Astrocyte (in vitro differentiated cells and primary cell): ENCODE data around the gene SND1. TPM values are rescaled to one million over a fixed set of nuclear protein-coding genes. Genes with fewer than 3 reads are reported as not detected.
A peak's percentile ranks its signal among the peaks of the same experiment; 100 is the strongest.

ENCODE experiments used
- DNase-seq: peaks from one replicate; pipeline ENCODE4 v3.0.0-alpha.2; 2010; ENCODE audit warnings: low read depth
- FAIRE-seq: peaks from 2 replicates; lab custom pipeline; 2011; peaks lifted over from hg19 to GRCh38; lab: Jason Lieb, UNC
- H2AFZ ChIP-seq: 2 replicates; pipeline ENCODE4 v1.6.0; 2012; ENCODE audit warnings: low read depth, low read length, inconsistent platforms
- H3K27ac ChIP-seq: 2 replicates; pipeline ENCODE4 v1.5.1; 2011; ENCODE audit warnings: low read depth, low read length, inconsistent platforms
- H3K27me3 ChIP-seq: 2 replicates; pipeline ENCODE4 v1.6.0; 2011; ENCODE audit warnings: low read length, inconsistent platforms; ENCODE audit not compliant: insufficient read depth
- H3K36me3 ChIP-seq: 2 replicates; pipeline ENCODE4 v1.5.1; 2011; ENCODE audit warnings: low read length, inconsistent platforms; ENCODE audit not compliant: insufficient read depth
- H3K4me1 ChIP-seq: 2 replicates; pipeline ENCODE4 v1.5.1; 2011; ENCODE audit warnings: low read length, inconsistent platforms; ENCODE audit not compliant: insufficient read depth
- H3K4me2 ChIP-seq: 2 replicates; pipeline ENCODE4 v1.6.0; 2012; ENCODE audit warnings: low read length, inconsistent platforms
- H3K4me3 ChIP-seq: 2 replicates; pipeline ENCODE4 v1.5.1; 2011; ENCODE audit warnings: low read depth, mild to moderate bottlenecking, low read length, inconsistent platforms; ENCODE audit not compliant: insufficient read depth
- H3K79me2 ChIP-seq: 2 replicates; pipeline ENCODE4 v1.6.0; 2012; ENCODE audit warnings: mild to moderate bottlenecking, low read length, inconsistent platforms; ENCODE audit not compliant: insufficient read depth
- H3K9ac ChIP-seq: 2 replicates; pipeline ENCODE4 v1.6.0; 2012; ENCODE audit warnings: mild to moderate bottlenecking, low read length, inconsistent platforms
- H3K9me3 ChIP-seq: 2 replicates; pipeline ENCODE4 v1.5.1; 2012; ENCODE audit warnings: low read depth, mild to moderate bottlenecking, low read length, inconsistent platforms; ENCODE audit not compliant: insufficient read depth
- H4K20me1 ChIP-seq: 2 replicates; pipeline ENCODE4 v1.6.0; 2012; ENCODE audit warnings: low read length, inconsistent platforms; ENCODE audit not compliant: insufficient read depth
- H3K27ac Mint-ChIP-seq: one replicate; pipeline ENCODE4 v1.8.0; 2021; ENCODE audit warnings: mild to moderate bottlenecking, mixed read lengths; ENCODE audit not compliant: unreplicated experiment
- H3K27me3 Mint-ChIP-seq: one replicate; pipeline ENCODE4 v1.8.0; 2021; ENCODE audit warnings: low read depth, mixed read lengths; ENCODE audit not compliant: unreplicated experiment
- H3K36me3 Mint-ChIP-seq: one replicate; pipeline ENCODE4 v1.8.0; 2021; ENCODE audit warnings: low read depth, mixed read lengths; ENCODE audit not compliant: unreplicated experiment
- H3K4me1 Mint-ChIP-seq: one replicate; pipeline ENCODE4 v1.8.0; 2021; ENCODE audit warnings: low read depth, mixed read lengths; ENCODE audit not compliant: unreplicated experiment
- H3K4me3 Mint-ChIP-seq: one replicate; pipeline ENCODE4 v1.8.0; 2021; ENCODE audit warnings: mild to moderate bottlenecking, moderate library complexity, mixed read lengths; ENCODE audit not compliant: unreplicated experiment
- H3K9me3 Mint-ChIP-seq: one replicate; pipeline ENCODE4 v1.8.0; 2021; ENCODE audit warnings: mild to moderate bottlenecking, mixed read lengths; ENCODE audit not compliant: unreplicated experiment
- EZH2 ChIP-seq: IDR thresholded peaks from 2 replicates; pipeline ENCODE4 v1.6.1; 2012; ENCODE audit warnings: mild to moderate bottlenecking, low read length, inconsistent platforms; ENCODE audit not compliant: insufficient read depth
- total RNA-seq: library from RNA; stranded (reverse); gene quantifications from 2 replicates; pipeline ENCODE4 v1.2.1, GENCODE V29; 2021
- TF ChIP-seq, protein P1 (sequence below): IDR thresholded peaks from 2 replicates; pipeline ENCODE4 v1.5.1; 2011; ENCODE audit warnings: low read depth, mild to moderate bottlenecking, inconsistent platforms, low read length, moderate library complexity; ENCODE audit not compliant: insufficient read depth

SND1 gene
- total RNA-seq, 1 donor from 2014 or later: 267 TPM

DNA sequence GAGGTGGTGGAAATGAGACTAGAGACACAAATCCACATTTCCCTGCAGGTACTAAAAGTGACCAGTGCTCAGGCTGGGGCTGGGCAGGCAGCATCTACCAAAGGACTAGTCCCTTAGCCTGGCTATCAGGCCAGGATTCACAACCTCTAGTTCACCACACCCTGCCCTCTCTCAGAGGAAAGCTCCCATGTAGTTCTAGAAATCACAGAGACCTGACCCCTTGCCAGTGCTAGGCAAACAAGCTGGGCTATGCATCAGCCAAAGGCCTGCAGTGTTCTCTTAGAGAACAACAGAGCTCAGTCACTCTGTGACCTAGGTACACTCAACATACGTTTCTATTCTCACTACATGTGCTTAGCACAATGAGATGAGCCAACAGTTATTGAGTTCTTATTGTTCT, 405.9 kb downstream of the SND1 start:
- Mint-ChIP-seq H3K4me1 (peaks cover 65% of the 10 kb centered on the region), H3K27me3 (no peaks in the 10 kb centered on the region), H3K4me3 (no peak overlapping the region), H3K27ac (peak overlapping the region; percentile 77), H3K9me3 (no peaks in the 10 kb centered on the region), H3K36me3 (peaks cover 14% of the 10 kb centered on the region)
- H3K4me2 ChIP-seq: peak overlapping the region; percentile 70
- peaks cover 92% of the 10 kb centered on the region for H4K20me1 ChIP-seq
- H3K27ac ChIP-seq: no peak overlapping the region
- no peaks in the 10 kb centered on the region for H3K79me2 ChIP-seq
- H3K9ac ChIP-seq: no peak overlapping the region
- no peaks in the 10 kb centered on the region for H3K36me3 ChIP-seq
- no peak overlapping the region for H2AFZ ChIP-seq
- no peaks in the 10 kb centered on the region for H3K9me3 ChIP-seq
- peaks cover 36% of the 10 kb centered on the region for H3K4me1 ChIP-seq
- no peak overlapping the region for H3K4me3 ChIP-seq
- no peak for TF ChIP-seq EZH2
- TF ChIP-seq, protein P1, sequence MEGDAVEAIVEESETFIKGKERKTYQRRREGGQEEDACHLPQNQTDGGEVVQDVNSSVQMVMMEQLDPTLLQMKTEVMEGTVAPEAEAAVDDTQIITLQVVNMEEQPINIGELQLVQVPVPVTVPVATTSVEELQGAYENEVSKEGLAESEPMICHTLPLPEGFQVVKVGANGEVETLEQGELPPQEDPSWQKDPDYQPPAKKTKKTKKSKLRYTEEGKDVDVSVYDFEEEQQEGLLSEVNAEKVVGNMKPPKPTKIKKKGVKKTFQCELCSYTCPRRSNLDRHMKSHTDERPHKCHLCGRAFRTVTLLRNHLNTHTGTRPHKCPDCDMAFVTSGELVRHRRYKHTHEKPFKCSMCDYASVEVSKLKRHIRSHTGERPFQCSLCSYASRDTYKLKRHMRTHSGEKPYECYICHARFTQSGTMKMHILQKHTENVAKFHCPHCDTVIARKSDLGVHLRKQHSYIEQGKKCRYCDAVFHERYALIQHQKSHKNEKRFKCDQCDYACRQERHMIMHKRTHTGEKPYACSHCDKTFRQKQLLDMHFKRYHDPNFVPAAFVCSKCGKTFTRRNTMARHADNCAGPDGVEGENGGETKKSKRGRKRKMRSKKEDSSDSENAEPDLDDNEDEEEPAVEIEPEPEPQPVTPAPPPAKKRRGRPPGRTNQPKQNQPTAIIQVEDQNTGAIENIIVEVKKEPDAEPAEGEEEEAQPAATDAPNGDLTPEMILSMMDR: no peak
- H3K27me3 ChIP-seq: no peaks in the 10 kb centered on the region
- DNase-seq (no peak), FAIRE-seq (no peak)

DNA sequence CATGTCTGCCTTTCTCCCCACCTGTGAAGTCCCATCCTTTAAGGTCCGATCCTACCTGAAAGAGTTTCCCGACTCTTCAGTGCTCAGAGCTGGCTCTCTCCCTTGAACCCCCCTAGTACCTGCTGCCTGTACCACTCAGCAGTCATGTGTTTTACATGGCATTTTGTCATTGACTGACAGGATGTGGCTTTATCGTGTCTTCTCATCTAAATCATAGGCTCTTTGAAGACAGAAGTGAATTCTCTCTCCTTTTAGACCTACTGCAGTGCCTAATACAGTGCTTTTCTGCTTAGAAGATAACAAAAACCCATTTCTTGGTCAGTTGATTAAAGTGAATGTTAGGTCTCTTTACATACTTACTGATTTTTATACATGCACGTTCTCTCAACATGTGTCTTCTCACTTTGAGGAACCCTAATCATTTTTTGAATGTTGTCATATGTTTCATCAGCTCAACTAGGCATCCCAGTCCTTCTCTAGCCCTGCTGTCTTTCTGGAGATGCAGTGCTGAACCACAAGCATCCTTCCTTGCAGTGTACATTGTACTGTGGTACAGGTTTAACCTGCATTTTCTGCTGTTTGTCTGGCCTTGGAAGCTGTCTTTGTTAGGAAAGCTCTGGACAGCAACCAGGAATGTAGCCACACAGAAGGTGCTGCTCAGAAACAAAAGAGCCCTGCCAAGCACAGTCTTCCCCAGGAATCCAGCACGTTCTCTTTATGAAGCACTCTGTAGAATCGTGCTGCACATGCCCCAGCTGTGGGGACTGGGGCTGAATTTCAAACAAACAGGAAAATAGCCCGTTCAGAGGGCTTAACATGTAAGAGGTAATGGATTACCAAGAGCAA, 407.4 kb downstream of the SND1 start:
- Histone ChIP-seq H3K27me3 (no peaks in the 10 kb centered on the region), H3K36me3 (no peaks in the 10 kb centered on the region), H3K27ac (no peak overlapping the region), H2AFZ (no peak overlapping the region), H4K20me1 (peaks cover 92% of the 10 kb centered on the region), H3K9me3 (no peaks in the 10 kb centered on the region), H3K4me2 (no peak overlapping the region), H3K4me1 (peaks cover 37% of the 10 kb centered on the region), H3K9ac (no peak overlapping the region), H3K4me3 (no peak overlapping the region), H3K79me2 (no peaks in the 10 kb centered on the region)
- FAIRE-seq: no peak
- Mint-ChIP-seq H3K9me3 (no peaks in the 10 kb centered on the region), H3K27me3 (no peaks in the 10 kb centered on the region), H3K27ac (peak overlapping the region; percentile 19), H3K4me3 (no peak overlapping the region), H3K4me1 (peaks cover 70% of the 10 kb centered on the region), H3K36me3 (peaks cover 21% of the 10 kb centered on the region)
- peak; percentile 38 for DNase-seq
- TF ChIP-seq EZH2: no peak
- TF ChIP-seq, protein P1: no peak

DNA sequence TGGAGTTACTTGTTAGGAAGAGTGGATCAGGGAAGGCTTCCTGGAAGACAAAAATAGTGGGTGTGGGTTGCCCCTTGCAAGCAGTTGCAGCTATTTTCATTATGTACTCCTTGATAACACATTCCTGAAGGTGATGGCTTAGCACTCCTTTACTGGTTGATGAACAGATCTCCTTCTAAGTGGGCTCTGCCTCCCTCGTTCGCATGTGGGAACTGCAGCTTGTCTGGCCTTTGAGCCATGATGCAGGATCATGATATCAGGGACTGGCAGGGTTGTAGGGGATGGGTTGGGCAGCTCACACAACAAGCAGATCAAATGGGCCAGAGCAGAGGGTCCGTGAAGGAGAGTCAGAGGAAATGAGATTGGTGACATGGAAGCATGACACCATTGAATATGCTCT, 408.0 kb downstream of the SND1 start:
- Histone ChIP-seq H3K79me2 (no peaks in the 10 kb centered on the region), H3K9me3 (no peaks in the 10 kb centered on the region), H2AFZ (no peak overlapping the region), H3K9ac (no peak overlapping the region), H3K4me1 (peaks cover 37% of the 10 kb centered on the region), H3K36me3 (no peaks in the 10 kb centered on the region), H3K4me2 (no peak overlapping the region), H4K20me1 (peaks cover 92% of the 10 kb centered on the region), H3K4me3 (no peak overlapping the region), H3K27ac (no peak overlapping the region), H3K27me3 (no peaks in the 10 kb centered on the region)
- Mint-ChIP-seq H3K27me3 (no peaks in the 10 kb centered on the region), H3K4me1 (peaks cover 70% of the 10 kb centered on the region), H3K27ac (no peak overlapping the region), H3K9me3 (no peaks in the 10 kb centered on the region), H3K4me3 (no peak overlapping the region), H3K36me3 (peaks cover 21% of the 10 kb centered on the region)
- TF ChIP-seq EZH2: no peak
- TF ChIP-seq, protein P1: no peak
- DNase-seq: no peak
- FAIRE-seq: no peak
